Fibroblast of skin of back (primary cell): ENCODE measurements around the gene DDN.

Experiments
- DNase-seq: peaks from one replicate; pipeline ENCODE4 v3.0.0-alpha.2; 2013

DDN gene

DNA sequence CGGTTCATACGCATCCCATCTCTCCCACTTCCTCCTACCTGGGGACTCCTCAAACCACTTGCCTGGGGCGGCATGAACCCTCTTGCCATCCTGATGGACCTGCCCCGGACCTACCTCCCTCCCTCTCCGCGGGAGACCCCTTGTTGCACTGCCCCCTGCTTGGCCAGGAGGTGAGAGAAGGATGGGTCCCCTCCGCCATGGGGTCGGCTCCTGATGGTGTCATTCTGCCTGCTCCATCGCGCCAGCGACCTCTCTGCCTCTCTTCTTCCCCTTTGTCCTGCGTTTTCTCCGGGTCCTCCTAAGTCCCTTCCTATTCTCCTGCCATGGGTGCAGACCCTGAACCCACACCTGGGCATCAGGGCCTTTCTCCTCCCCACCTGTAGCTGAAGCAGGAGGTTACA lies 17.4 kb downstream of the DDN start:
- DNase-seq: no peak

DNA sequence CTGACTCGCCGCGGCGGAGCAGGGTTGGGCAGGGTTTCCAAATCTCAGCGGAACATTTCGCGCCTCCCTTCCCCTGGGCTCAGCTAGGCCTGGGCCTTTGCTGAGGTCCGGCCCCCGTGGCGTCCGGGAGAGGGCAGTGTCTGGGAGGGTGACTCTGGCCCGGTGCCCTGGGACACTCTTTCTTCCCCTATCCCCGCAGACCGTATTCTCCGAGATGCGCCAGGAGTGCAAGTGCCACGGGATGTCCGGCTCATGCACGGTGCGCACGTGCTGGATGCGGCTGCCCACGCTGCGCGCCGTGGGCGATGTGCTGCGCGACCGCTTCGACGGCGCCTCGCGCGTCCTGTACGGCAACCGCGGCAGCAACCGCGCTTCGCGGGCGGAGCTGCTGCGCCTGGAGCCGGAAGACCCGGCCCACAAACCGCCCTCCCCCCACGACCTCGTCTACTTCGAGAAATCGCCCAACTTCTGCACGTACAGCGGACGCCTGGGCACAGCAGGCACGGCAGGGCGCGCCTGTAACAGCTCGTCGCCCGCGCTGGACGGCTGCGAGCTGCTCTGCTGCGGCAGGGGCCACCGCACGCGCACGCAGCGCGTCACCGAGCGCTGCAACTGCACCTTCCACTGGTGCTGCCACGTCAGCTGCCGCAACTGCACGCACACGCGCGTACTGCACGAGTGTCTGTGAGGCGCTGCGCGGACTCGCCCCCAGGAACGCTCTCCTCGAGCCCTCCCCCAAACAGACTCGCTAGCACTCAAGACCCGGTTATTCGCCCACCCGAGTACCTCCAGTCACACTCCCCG lies 18.0 kb downstream of the DDN start:
- no peak for DNase-seq

DNA sequence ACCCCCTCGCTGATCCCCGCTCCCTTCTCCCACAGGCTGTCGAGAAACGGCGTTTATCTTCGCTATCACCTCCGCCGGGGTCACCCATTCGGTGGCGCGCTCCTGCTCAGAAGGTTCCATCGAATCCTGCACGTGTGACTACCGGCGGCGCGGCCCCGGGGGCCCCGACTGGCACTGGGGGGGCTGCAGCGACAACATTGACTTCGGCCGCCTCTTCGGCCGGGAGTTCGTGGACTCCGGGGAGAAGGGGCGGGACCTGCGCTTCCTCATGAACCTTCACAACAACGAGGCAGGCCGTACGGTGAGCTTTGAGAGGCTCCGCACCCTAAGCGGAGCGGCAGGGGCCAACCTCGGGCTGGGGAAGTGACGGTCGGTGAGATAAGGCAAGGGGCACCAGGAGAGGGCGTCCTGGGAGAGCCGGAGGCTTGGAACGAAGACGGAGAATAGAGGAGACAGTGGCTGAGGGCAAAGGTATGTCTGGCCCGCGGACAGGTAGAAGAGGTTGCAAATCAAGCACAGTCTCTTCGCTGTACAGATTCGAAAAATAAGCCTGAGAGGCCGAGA lies 18.7 kb downstream of the DDN start:
- no peak for DNase-seq

DNA sequence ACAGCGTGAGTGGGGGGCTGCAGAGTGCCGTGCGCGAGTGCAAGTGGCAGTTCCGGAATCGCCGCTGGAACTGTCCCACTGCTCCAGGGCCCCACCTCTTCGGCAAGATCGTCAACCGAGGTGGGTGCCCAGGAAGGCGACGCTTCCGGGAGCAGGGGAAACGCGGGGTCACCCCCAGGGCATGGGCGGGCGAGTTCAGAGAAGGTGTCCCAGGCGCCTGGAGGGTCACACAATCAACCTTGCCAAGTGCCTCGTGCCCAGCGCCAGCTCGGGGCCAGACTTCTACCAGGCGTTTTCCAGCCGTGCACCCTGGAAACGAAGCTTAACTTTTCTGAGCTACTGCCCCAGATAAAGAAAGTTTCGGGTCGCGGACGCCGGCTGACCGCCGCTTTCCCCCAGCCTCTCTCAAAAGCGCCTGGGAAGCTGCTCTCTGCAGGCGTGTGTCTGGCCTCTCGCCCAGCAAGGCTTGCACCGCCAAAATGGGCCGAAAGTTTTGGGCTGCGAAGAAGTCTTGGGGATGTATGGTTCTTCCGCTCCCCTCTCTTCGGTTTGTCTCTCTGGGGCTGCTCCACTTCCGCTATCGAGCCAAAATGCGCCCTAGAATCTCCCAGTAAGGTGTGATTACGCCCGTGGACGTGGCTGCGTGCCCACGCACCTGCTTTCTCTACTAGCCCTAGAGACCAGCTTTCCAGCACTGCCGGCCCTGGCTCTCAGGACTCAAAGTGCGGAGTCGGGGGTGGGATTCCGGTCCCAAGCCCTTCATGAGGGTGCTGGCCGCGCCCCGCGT lies 19.4 kb downstream of the DDN start:
- no peak for DNase-seq

DNA sequence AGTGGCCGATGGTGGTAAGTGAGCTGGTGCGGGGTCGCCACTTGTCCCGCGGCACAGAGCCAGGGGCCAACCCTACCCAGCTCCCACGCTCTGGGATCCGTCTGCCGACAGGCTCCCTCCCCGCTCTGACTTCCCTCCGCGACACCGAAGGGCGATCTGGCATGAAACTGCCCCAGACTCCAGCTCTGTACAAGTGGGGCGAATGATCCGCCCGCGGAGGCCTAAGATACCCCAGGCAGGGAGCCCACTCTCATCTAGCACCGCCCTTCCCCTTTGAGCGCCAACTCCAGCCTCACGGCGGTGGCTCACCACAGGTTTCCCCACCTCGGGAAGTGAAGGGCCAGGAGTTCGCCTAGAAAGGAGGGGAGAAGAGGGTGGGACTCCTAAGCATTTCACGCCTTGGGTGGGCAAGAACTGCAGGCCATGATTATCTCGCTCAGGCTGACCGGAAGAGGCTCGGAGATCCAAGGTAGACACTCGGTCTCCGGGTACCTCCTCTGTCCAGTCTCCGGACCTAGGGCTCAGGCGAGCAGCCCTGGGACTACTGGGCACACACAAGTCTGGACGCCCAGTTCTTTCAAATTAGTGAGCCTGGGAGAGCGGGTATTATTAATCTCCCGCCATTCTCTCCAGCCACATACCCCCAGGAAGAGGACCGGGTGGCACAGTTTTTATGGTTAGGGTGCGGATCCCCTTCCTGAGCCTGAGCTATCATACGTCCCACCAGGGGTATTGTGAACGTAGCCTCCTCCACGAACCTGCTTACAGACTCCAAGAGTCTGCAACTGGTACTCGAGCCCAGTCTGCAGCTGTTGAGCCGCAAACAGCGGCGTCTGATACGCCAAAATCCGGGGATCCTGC lies 20.2 kb downstream of the DDN start:
- DNase-seq: no peak

DNA sequence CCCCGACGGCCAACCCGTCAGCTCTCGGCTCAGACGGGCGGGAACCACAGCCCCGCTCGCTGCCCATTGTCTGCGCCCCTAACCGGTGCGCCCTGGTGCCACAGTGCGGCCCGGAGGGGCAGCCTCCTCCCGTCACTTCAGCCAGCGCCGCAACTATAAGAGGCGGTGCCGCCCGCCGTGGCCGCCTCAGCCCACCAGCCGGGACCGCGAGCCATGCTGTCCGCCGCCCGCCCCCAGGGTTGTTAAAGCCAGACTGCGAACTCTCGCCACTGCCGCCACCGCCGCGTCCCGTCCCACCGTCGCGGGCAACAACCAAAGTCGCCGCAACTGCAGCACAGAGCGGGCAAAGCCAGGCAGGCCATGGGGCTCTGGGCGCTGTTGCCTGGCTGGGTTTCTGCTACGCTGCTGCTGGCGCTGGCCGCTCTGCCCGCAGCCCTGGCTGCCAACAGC lies 20.9 kb downstream of the DDN start, which contains the start of gene WNT1:
WNT1 (plus strand) TSS at position 32 of the 450 bp plus-strand sequence; CDS start at position 361, 329 bp downstream.
- DNase-seq: no peak

DNA sequence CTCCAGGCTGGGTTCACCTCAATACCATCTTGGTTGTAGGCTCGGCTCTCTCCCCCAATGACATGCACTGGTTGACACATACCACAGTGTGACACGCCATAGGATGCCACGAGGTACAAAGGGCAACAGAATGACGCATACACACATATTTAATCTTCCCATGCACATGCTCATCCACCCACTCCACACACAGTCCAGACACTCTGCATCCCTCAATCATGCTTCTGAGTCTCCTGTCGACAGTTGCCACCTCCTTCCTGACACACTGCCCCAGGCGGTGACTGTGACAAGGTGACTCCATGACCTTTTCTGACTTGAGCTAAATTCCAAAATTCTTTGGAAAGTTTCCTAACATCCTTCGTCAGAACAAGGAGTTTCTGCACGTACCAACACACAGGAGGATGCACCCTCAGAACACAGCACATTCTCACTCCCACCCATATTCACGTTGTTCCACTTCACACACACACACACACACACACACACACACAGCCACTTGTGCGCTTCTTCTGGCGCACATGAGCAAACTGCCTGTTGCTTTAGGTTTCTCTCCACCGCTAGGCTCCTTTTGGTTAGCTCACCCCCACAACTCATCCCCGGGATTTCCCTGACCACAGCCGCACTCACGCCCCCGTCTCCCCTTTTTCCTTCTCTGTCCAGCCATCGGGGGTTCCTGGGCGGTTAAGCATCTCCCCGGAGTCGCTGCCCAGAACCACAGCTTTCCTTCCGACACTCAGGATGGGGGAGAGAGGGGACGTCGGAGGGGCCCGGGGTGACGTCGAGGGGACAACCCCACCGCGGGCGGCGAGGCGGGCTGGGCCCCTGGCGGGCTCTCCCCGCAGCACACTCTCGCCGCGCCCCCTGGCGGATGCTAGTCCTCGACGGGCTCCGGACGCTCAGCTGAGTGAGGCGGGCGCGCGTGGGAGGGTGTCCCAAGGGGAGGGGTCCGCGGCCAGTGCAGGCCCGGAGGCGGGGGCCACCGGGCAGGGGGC lies 21.6 kb downstream of the DDN start:
- DNase-seq: peak; percentile 53

DNA sequence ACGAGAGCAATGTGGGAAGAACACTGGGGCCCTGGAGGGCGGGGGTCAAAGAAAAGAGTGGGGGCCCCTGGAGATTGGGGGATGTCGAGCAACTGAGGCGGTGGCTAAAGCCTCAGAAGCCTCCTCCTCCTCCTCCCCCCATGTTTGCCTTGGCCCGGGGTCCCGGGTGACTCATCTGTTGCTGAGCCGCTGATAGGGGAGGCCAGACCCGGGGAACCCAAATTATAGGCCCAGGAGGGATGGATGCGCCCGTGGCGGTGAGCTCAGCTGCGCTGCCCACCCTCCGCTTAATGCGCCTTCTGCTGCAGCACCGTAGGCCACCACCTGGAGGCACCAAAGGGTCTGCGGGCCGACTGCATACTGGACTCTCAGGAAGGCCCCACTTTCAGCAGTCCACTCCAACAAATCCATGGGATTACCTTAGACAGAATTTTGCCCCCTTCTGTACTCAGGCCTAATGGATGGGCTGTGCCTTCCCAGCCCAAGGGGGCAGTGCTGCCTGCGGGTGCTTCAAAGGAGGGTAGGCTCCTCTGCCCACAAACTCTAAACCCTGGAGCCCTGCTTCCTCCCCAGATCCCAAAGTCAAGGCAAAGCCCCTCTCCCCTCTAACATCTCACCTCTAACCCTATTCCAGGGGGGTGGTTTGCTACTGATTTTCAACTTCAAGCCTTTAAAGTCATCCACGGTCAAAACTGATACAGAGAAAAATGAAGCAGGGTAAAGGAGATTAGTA lies 25.1 kb downstream of the DDN start:
- DNase-seq: peak; percentile 60

DNA sequence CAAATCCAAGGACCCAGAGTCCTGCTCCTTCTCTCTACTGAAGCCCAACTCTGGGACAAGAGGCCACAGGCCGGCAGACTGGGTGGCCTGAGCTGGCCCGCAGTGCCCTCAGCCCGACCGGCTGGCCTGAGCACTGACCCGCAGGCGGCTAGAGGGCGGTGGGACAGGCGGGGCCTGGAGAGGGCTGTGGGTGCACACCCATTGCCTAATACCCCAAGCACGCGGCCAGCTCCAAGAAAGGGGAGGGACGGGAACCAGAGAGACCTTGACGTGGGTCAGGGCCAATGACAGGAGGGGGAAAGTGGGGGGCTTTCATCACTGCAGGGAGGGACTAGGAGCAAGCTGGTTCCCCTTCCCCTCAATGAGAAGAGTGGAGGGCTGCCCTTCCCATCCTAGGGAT lies 25.6 kb downstream of the DDN start:
- no peak for DNase-seq

DNA sequence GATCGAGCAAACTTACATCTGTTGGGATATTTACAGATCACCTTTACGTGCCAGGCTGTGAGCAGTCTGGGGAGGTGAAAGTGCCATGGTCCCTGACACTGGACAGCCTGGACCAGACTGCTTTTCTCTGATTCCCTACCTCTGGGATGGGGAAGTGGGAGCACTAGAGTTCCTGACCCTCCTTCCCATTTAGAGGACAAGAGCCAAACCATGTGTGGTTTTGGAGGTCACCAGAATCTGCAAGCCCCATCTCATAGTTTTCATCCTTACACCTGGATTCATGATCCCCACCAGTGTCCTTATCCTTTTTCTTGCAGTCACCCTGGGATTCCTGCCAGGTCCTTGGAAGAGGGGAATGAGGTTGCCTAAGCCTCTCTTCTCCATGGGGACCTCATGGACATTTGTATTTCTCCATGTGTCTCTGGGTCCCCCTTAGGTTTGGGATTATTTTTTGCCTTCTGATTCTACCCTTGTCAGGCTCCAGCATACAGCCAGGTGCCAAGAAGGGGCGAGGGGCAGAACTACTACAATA lies 26.2 kb downstream of the DDN start:
- DNase-seq: no peak

DNA sequence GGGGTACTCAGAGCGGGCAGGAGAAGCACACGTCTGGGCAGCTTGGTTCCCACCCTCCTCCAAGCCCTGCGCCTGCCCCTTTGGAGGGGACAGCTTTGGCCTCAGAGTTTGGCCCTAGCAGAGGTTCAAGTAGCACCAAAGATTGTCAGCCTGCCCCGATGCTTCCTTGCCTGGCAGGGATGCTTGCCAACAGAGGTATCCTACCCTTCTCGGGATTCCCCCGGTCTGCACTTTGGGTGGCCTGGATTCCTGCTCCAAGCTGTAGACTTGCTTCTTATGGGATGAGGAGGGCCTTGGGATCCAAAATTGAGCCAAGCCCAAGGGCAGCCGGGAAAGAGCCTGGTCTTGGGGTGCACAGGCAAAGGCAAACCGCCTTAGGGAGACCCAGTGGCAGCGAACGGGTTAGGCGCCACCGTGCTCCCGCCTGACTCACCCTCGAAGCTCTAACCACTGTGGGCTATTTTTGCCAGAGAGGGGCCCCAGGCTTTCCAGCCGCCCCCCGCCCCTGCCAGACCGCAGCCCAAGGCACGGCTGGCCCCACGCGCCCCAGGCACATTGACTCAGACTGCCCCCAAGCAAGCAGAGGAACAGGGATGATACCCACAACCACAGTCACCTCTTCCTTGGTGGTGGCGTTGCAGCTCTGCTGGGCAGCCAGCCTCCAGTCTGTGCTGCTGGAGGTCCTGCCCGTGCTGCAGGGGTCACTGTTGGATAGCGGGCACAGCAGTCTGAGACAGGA lies 26.8 kb downstream of the DDN start:
- DNase-seq: peak; percentile 69

DNA sequence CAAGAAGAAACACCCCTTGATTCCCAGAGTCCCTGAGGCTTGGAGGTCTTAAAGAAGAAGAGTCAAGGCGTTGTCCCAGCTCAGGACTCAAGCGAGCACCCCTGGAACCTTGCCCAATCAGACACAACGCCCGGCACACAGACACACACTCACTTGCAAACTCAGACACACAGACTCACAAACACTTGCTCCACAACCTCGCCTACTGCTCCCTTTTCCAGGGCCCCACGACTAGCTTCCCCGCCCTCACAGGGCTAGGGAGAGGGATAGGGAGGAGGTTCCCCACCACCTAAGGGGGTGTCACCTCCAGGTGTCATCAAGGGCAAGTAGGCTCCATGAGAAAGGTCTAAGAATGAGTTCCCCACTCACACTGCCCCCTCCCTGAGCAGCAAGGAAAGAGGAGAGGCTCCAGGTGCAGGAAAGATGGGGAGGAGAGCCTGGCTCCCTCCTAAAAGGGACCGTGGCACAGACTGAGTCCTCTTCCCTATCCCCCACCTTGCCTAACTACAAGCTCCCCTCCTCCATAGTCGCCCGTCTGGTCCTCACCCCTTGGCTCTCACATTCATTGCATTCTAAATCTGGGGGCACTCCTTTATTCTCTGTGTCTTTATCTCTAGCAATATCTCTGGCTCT lies 28.4 kb downstream of the DDN start:
- no peak for DNase-seq

DNA sequence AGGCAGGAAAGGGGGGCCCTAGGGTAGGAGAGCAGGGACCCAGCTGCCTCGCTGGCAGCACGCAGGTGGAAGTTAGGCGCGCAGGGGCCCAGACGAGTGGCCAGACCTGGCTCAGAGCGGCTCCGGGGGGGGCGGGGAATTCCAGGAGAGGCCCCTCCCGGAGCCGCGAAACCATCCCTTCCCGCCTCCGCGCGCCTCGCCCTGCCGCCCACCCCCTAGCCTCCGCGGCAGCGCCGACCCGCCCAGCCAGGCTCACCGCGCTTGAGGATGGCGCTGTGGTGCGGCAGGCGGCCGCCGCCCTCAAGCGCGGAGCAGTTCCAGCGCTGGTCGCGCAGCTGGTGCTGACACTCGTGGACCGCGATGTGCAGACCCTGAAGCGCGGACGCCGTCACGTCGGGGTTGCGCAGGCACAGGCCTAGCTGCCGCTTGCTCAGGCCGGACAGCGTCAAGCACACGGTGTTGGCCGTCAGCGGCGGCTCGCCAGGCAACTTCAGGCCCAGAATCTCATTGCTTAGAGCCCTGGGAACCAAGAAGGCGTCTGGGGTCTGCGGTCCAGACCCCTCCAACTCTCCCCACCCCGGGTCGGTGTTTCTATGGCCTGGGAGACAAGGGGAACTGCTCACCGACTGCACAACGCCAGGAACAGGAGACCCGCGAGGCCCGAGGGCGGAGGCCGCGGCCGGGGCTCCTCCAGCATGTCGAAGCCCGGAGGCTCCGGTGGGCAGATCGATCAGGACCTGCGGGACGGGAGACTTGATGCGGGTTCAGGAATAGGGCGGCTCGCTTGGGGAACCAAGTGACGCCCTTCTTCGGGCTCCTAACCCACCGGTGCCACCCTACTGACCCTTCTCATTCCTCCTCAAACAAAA lies 29.1 kb downstream of the DDN start:
- DNase-seq: no peak

DNA sequence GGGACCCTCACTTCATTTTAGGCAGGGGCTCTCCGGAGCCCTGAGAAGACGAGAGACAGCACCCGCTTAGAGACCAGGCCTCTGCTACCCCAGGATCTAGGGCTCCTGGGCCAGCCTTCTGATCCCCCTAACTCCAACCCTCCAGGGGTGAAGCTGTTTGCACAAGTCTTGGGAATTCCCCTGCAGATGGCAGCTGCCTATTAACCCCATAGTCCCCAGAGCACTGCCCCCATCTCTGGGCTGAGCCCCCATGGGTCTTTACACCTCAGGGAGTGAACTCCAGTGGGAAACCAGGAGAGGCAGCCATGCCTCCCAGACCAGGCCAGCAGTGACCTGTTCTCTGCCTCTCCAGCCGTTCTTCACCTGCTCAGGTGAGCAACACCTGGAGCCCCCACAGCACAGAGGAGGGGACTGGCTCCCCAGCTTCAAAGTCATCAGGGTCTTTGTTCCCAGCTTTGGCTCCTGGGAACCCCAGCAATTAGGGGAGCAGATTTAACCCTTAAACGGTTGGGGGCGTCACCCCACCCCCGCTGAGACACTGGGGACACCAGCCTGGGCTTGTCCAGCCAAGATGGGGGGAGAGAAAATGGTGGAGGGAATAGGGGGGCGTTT lies 29.9 kb downstream of the DDN start:
- no peak for DNase-seq

DNA sequence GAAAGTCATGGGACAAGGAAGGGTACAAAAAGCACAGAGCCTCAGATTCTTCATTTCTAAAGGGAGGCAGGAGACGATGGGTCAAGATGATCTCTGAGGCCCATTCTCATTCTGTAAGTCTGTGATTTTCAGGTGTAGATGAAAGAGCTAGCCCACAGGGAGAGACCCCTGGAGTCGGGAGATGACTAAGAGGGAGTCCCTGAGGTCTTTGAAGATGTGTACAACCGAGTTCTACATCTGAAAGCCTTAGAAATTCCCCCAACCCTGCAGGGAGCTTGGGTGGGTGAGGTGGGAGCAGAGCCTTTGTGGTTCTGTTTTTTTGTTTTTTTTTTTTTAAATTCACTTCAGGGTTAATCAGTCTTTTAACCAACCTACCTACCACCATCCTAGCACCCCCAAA lies 30.7 kb downstream of the DDN start:
- no peak for DNase-seq

DNA sequence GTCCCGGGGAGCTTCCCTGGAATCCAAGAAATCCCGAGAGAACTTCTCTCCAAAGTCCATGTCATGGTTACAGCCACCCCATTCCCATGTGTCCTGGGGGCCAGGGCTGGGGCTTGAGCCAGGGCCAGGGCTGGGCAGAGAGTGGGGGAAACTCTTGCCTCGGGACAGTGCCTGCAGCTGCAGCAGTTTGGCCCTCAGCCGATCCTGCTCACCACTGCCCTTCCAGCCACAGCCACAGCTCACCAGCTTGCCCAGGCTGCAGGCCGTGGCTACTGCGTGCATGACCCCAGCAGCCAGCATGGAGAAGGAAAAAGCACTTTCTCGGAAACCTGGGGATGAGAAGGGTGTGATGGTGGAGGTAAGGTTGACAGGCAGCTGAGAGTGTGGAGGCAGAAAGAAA lies 31.2 kb downstream of the DDN start:
- no peak for DNase-seq

DNA sequence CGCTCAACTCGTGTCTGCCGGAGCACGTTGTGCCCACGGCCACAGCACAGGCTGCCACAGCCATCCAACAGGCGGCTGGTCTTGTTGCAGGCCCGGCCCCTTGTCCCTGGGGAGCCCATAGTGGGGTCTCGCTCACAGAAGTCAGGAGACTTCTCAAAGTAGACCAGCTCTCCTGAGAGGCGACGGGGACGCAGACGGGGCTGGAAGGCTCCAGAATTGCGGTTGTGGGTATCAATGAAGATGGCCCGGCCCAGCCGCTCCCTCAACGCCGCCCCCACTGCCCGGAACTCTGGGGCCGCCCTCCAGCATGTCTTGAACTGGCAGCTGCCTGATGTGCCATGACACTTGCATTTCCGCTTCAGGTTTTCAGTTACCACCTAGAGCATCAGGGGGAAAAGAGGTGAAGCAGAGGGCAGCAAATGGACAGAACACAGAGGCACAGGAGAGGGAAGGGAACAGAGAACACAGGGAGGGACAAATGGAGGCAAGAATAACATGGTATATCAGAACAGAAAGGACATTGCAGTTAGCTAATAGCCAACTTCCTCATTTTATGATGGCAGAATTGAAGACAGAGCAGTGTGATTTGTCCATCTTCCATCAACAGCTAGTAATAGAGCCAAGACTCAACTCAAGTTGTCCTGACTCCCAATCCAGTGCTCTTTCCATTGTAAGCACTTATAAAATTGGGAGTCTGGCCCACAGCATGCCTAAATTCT lies 32.8 kb downstream of the DDN start:
- no peak for DNase-seq
